Measurements from ENCODE around the gene KCTD19.
A peak's percentile ranks its signal among the peaks of the same experiment; 100 is the strongest.

Gene KCTD19

GRCh38 chr16:67280090-67281015, 46.2 kb downstream of the KCTD19 start:
- Histone ChIP-seq H3K9ac (ENCODE audit: low read depth, low read length) (no peak overlapping the region), H3K9me3 (replicated peaks; ENCODE audit: low read length) (no peaks in the 10 kb centered on the region), H3K36me3 (ENCODE audit: insufficient read depth, low read length) (no peaks in the 10 kb centered on the region), H3K4me1 (ENCODE audit: control insufficient read depth, insufficient read depth, low read length) (peaks cover 36% of the 10 kb centered on the region), H3K27me3 (ENCODE audit: control insufficient read depth, insufficient read depth, low read length) (no peaks in the 10 kb centered on the region), H3K4me3 (ENCODE audit: low read length) (no peak overlapping the region), H3K4me2 (ENCODE audit: low read length) (no peak overlapping the region)

- Histone ChIP-seq H3K27me3 (ENCODE audit: control insufficient read depth, insufficient read depth, low read length) (no peaks in the 10 kb centered on the region), H3K4me2 (ENCODE audit: low read length) (peak within 1 kb of the TSS; percentile 53), H3K9ac (ENCODE audit: low read depth, low read length) (peak within 1 kb of the TSS; percentile 41), H3K4me3 (ENCODE audit: low read length) (peak within 1 kb of the TSS; percentile 65), H3K4me1 (ENCODE audit: control insufficient read depth, insufficient read depth, low read length) (peaks cover 36% of the 10 kb centered on the region), H3K9me3 (replicated peaks; ENCODE audit: low read length) (no peaks in the 10 kb centered on the region), H3K36me3 (ENCODE audit: insufficient read depth, low read length) (no peaks in the 10 kb centered on the region)
Measured at GRCh38 chr16:67279296-67280089, 47.0 kb downstream of the KCTD19 start, which contains the start of gene PLEKHG4. PLEKHG4 (plus strand) TSS chr16:67279532; CDS start chr16:67280045, 513 bp downstream.

- Histone ChIP-seq H3K4me2 (ENCODE audit: low read length) (peak overlapping the region; percentile 53), H3K9ac (ENCODE audit: low read depth, low read length) (peak overlapping the region; percentile 41), H3K9me3 (replicated peaks; ENCODE audit: low read length) (no peaks in the 10 kb centered on the region), H3K4me1 (ENCODE audit: control insufficient read depth, insufficient read depth, low read length) (peaks cover 36% of the 10 kb centered on the region), H3K4me3 (ENCODE audit: low read length) (peak overlapping the region; percentile 65), H3K36me3 (ENCODE audit: insufficient read depth, low read length) (no peaks in the 10 kb centered on the region), H3K27me3 (ENCODE audit: control insufficient read depth, insufficient read depth, low read length) (no peaks in the 10 kb centered on the region)
Measured at GRCh38 chr16:67278773-67279295, 47.7 kb downstream of the KCTD19 start.

- Histone ChIP-seq H3K9me3 (replicated peaks; ENCODE audit: low read length) (no peaks in the 10 kb centered on the region), H3K4me2 (ENCODE audit: low read length) (peak overlapping the region; percentile 53), H3K9ac (ENCODE audit: low read depth, low read length) (peak overlapping the region; percentile 41), H3K4me3 (ENCODE audit: low read length) (peak overlapping the region; percentile 65), H3K27me3 (ENCODE audit: control insufficient read depth, insufficient read depth, low read length) (no peaks in the 10 kb centered on the region), H3K36me3 (ENCODE audit: insufficient read depth, low read length) (no peaks in the 10 kb centered on the region), H3K4me1 (ENCODE audit: control insufficient read depth, insufficient read depth, low read length) (peaks cover 31% of the 10 kb centered on the region)
Measured at GRCh38 chr16:67277999-67278772, 48.4 kb downstream of the KCTD19 start.

GRCh38 chr16:67277294-67277998, 49.1 kb downstream of the KCTD19 start:
- Histone ChIP-seq H3K9me3 (replicated peaks; ENCODE audit: low read length) (no peaks in the 10 kb centered on the region), H3K27me3 (ENCODE audit: control insufficient read depth, insufficient read depth, low read length) (no peaks in the 10 kb centered on the region), H3K36me3 (ENCODE audit: insufficient read depth, low read length) (no peaks in the 10 kb centered on the region), H3K4me3 (ENCODE audit: low read length) (peak overlapping the region; percentile 65), H3K9ac (ENCODE audit: low read depth, low read length) (peak overlapping the region; percentile 41), H3K4me2 (ENCODE audit: low read length) (peak overlapping the region; percentile 53), H3K4me1 (ENCODE audit: control insufficient read depth, insufficient read depth, low read length) (peaks cover 30% of the 10 kb centered on the region)

GRCh38 chr16:67275321-67275720, 51.2 kb downstream of the KCTD19 start:
- H3K9ac ChIP-seq (ENCODE audit: low read depth, low read length), result no peak overlapping the region
- H3K4me3 ChIP-seq (ENCODE audit: low read length), result no peak overlapping the region
- H3K4me1 ChIP-seq (ENCODE audit: control insufficient read depth, insufficient read depth, low read length), result peaks cover 30% of the 10 kb centered on the region
- H3K27me3 ChIP-seq (ENCODE audit: control insufficient read depth, insufficient read depth, low read length), result no peaks in the 10 kb centered on the region
- no peaks in the 10 kb centered on the region for H3K9me3 ChIP-seq (replicated peaks; ENCODE audit: low read length)
- no peak overlapping the region for H3K4me2 ChIP-seq (ENCODE audit: low read length)
- no peaks in the 10 kb centered on the region for H3K36me3 ChIP-seq (ENCODE audit: insufficient read depth, low read length)

- Histone ChIP-seq H3K4me2 (ENCODE audit: low read length) (no peak overlapping the region), H3K27me3 (ENCODE audit: control insufficient read depth, insufficient read depth, low read length) (no peaks in the 10 kb centered on the region), H3K4me1 (ENCODE audit: control insufficient read depth, insufficient read depth, low read length) (peaks cover 13% of the 10 kb centered on the region), H3K9ac (ENCODE audit: low read depth, low read length) (no peak overlapping the region), H3K9me3 (replicated peaks; ENCODE audit: low read length) (no peaks in the 10 kb centered on the region), H3K36me3 (ENCODE audit: insufficient read depth, low read length) (no peaks in the 10 kb centered on the region), H3K4me3 (ENCODE audit: low read length) (no peak overlapping the region)
Measured at GRCh38 chr16:67271446-67271845, 55.1 kb downstream of the KCTD19 start.

GRCh38 chr16:67270931-67271338, 55.6 kb downstream of the KCTD19 start:
- Histone ChIP-seq H3K4me3 (ENCODE audit: low read length) (no peak overlapping the region), H3K36me3 (ENCODE audit: insufficient read depth, low read length) (no peaks in the 10 kb centered on the region), H3K4me1 (ENCODE audit: control insufficient read depth, insufficient read depth, low read length) (peaks cover 12% of the 10 kb centered on the region), H3K9me3 (replicated peaks; ENCODE audit: low read length) (no peaks in the 10 kb centered on the region), H3K4me2 (ENCODE audit: low read length) (no peak overlapping the region), H3K27me3 (ENCODE audit: control insufficient read depth, insufficient read depth, low read length) (no peaks in the 10 kb centered on the region), H3K9ac (ENCODE audit: low read depth, low read length) (no peak overlapping the region)

GRCh38 chr16:67269766-67270165, 56.8 kb downstream of the KCTD19 start:
- Histone ChIP-seq H3K36me3 (ENCODE audit: insufficient read depth, low read length) (no peaks in the 10 kb centered on the region), H3K9ac (ENCODE audit: low read depth, low read length) (no peak overlapping the region), H3K4me3 (ENCODE audit: low read length) (no peak overlapping the region), H3K27me3 (ENCODE audit: control insufficient read depth, insufficient read depth, low read length) (no peaks in the 10 kb centered on the region), H3K4me2 (ENCODE audit: low read length) (no peak overlapping the region), H3K4me1 (ENCODE audit: control insufficient read depth, insufficient read depth, low read length) (peaks cover 12% of the 10 kb centered on the region), H3K9me3 (replicated peaks; ENCODE audit: low read length) (no peaks in the 10 kb centered on the region)

- Histone ChIP-seq H3K4me1 (ENCODE audit: control insufficient read depth, insufficient read depth, low read length) (peaks cover 12% of the 10 kb centered on the region), H3K9me3 (replicated peaks; ENCODE audit: low read length) (no peaks in the 10 kb centered on the region), H3K27me3 (ENCODE audit: control insufficient read depth, insufficient read depth, low read length) (no peaks in the 10 kb centered on the region), H3K4me2 (ENCODE audit: low read length) (no peak overlapping the region), H3K9ac (ENCODE audit: low read depth, low read length) (no peak overlapping the region), H3K36me3 (ENCODE audit: insufficient read depth, low read length) (no peaks in the 10 kb centered on the region), H3K4me3 (ENCODE audit: low read length) (no peak overlapping the region)
Measured at GRCh38 chr16:67268136-67268579, 58.4 kb downstream of the KCTD19 start.
